Hippocampal formation (tissue), 2 donors: Measurements from ENCODE around the gene CHP2.
A peak's percentile ranks its signal among the peaks of the same experiment; 100 is the strongest.
"Not testable (repeated sequence)": the region's sequence is repeated elsewhere in the genome, so short reads cannot be mapped to it uniquely, and the experiment has no call there.

ENCODE experiments used
- DNase-seq, 2 donors: peaks; one replicate each; lab custom pipeline; 2025; lab: John Stamatoyannopoulos, UW

CHP2 gene

DNA sequence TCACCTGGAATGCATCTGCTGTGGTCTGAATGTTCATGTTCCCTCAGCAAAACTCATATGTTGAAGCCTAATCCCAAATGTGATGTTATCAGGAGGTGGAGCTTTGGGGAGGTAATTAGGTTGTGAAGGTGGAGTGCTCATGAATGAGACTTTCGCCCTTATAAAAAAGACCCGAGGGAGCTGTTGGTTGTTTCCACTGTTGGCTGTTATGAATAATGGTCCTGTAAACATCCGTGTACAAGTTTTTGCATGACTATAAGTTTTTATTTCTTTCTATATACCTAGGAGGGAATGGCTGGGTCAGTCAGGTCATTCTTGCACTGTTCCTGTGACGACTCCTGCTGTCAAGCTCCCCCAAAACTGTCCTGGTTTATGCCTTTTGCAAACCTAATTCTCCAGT, 9.6 kb upstream of the CHP2 start:
- no peak for DNase-seq

- DNase-seq: no peak
These were observed 6.2 kb upstream of the CHP2 start for GRCh38 chr16:23748630-23749029.

DNA sequence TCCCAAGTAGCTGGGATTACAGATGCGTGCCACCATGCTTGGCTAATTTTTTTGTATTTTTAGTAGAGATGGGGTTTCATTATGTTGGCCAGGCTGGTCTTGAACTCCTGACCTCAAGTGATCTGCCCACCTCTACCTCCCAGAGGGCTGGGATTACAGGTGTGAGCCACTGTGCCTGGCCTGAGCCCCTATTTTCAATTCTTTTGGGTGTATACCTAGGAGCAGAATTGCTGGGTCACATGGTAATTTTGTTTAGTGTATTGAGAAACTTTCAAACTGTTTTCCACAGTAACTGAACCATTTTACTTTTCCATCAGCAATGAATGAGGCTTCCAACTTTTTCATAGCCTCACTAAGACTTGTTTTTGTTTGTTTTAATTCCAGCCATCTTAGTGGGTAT, 3.8 kb upstream of the CHP2 start:
- not testable (repeated sequence) for DNase-seq

- no peak for DNase-seq
These were observed 775 bp upstream of the CHP2 start for GRCh38 chr16:23753908-23754593.

DNA sequence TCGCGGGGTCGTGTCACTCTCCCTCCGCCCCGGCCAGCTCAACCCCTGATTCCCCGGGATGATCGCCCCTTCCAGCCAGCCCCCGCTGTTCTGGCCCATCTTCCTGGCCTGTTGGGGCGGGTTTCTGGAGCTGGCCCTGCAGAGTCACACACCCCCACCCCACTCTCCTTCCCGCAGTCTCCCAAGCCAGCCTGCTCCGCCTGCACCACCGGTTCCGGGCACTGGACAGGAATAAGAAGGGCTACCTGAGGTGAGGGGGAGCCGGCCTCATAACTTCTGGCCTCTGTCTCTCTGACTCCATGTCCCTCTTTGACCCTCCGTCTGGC, 621 bp downstream of the CHP2 start:
- no peak for DNase-seq

- no peak for DNase-seq
These were observed 2.3 kb downstream of the CHP2 start for GRCh38 chr16:23757116-23757515.

DNA sequence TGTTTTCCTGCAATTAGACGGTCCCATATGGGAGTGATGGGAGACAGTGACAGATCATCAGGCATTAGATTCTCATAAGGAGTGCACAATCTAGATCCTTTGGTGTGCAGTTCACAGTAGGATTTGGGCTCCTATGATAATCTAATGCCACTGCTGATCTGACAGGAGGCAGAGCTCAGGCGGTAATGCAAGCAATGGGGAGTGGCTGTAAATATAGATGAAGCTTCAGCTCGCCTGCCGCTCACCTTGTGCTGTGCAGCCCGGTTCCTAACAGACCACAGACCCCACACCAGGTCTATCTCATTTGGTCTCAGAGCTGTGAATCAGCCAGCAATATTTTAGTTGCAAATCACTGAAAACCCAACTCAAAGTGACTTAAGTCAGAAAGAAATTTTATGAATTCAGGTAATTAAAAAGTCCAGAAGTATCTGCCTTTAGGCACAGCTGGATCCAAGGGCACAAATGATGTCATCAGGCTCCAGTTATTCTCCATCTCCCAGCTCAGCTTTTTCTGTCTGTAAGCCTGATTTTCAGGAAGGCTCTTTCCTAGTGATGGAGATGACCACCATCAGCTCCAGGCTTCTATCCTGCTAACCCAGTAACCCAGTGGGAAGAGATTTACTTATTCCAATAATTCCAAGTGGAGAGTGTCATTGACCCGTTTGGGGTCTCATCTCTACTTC, 3.3 kb downstream of the CHP2 start:
- no peak for DNase-seq

DNA sequence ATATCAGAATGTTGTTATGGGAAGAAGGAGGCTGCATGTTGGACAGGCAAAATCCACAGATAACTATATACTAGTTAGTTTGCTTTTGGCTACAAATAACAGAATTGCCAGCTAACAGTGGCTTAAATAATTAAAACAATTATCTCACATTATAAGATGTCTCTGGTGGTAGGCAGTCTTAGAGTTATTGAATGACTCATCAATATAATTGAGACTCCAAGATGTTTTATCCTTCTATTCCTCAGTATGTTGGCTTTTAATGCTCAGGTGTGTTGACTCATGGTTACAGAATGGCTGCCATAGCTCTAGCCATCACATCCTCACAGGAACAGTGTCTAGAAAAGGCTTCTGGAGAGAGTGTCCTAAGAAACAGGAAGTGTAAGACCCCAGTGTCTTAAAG, 11.1 kb downstream of the CHP2 start:
- DNase-seq: no peak

GRCh38 chr16:23768581-23768980, 13.8 kb downstream of the CHP2 start:
- no peak for DNase-seq

DNA sequence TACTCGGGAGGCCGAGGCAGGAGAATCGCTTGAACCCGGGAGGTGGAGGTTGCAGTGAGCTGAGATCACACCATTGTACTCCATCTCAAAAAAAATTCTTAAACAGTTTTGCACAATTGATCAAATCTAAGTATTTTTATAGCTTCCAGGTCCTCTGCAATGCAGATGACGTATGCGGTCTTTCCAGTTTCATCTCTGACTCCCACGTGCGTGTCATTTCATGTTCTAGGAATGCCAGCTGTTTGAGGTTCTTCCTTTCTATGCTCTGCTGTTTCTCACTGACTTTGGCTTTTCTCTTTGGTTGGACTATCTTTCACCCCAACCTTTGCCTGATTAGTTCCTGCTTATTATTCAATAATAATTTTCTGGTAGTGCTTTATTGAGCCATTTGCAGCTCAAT, 16.2 kb downstream of the CHP2 start:
- no peak for DNase-seq

DNA sequence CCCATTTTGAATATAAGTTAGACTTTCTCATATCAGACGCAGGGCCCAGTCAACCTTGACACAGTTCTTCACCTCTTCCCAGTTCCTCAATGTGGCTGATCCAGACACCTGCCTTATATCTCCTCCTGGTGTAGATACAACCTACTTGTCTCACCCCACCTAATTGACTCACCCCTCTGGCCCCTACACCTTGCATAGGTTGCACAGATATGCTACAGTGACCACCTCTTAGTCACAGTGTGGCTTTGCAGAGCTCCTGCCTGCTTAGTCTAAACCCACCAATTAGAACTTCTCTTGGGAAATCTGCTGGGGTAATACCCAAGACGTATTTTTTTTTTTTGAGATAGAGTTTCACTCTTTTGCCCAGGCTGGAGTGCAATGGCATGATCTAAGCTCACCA, 16.8 kb downstream of the CHP2 start:
- DNase-seq: no peak

DNA sequence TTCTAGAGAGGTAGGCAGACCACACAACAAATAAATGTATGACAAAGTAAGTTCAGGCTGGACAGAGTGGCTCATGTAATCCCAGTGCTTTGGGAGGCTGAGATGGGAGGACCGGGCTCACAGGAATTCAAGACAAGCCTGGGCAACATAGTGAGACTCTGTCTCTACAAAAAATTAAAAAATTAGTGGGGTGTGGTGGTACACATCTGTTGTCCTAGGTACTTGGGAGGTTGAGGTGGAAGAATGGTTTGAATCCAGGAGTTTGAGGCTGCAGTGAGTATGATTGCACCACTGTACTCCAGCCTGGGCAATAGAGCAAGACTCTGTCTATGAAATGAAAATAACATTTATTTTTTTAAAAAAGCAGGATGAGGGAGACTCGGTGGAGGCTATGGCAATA, 18.5 kb downstream of the CHP2 start:
- no peak for DNase-seq

DNA sequence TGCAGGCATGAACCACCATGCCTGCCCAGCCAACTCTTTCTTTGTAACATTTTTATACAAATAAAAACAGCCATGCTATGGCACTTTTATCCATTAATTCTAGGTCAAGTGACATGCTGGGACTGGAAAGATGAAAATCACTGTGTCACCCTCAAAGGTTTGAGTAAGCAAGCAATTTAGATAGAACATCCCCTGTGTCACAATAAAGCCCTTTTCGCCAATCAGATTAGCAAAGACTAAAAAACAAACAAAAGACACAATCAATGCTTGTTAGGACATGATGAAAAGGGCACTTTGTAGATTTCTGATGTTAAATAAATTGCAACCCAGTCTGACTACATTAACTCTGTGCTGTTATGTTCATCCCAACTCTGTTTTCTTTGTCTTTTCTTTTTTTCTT, 26.4 kb downstream of the CHP2 start:
- no peak for DNase-seq

DNA sequence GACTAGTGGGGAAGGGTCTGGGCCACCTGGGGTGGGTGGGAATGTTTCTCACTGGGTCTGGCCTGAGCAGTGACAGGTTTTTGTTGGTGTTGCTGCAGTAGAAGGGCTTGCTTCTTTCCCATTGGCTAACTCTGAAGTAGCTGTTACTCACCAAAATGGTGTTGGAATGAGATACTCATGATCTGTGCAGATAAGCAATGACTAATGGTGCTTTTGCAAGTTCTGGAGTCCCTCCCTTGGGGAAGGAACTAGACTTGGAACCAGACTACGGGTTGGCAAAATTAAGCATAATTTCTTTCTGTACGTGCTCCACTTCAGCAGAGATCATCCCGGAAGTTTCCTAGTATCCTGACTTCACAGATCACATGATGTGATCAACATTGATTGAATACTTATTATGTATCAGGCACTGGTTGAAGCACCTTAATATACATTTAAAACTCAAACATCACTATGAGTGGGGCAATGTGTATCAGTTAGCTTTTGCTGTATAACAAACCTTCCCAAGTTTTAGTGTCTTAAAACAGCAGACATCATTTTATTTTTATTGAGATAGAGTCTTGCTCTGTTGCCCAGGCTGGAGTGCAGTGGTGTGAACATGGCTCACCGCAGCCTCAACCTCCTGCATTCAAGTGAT, 30.1 kb downstream of the CHP2 start:
- no peak for DNase-seq

- DNase-seq: no peak
These were observed 31.0 kb downstream of the CHP2 start for GRCh38 chr16:23785842-23786241.

DNA sequence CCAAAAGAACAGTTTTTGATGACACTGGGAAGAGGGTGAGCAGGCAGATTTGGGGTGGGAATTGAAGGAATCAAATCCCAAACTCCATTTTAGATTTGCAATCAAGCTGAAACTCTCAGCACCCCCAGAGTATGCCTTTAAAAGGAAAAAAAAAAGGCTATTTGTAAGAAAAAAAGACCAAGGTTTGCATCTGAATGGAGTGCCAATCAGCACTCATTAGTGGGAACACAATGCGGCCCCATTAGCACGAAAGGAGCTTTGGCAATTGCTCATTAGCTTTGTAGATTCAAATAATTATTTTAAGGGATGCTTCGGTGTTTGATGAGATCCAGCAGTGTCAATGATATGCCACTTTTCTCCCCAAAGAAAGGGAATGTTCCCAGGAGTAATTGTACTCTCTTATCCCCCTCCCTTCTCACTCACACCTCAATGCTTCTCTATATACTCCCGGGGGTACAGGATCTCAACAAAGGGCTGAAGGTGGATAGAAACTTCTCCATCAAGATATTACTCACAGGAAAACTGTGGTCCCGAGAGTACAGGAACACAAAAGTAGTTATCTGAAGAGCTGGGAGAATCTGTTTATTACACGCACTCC, 32.2 kb downstream of the CHP2 start:
- DNase-seq: no peak

DNA sequence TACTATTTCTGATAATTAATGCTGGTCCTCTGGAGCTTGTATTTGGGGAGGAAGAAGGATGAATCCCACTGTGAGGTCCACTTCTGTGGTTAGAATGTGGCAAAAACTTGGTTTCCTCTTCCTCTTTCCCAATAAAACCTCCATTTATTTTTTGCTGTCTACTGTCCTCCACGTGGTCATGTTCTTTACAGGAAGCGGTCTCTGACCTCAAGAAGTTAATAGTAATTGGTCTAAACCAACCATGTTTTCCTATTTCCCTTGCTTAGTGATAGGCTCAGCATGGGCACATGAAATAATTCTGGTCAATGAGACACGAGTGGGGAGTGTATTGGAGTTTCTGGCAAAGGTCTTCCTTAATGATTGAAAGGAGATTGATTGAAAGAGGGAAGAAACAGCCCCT, 33.9 kb downstream of the CHP2 start:
- no peak for DNase-seq

DNA sequence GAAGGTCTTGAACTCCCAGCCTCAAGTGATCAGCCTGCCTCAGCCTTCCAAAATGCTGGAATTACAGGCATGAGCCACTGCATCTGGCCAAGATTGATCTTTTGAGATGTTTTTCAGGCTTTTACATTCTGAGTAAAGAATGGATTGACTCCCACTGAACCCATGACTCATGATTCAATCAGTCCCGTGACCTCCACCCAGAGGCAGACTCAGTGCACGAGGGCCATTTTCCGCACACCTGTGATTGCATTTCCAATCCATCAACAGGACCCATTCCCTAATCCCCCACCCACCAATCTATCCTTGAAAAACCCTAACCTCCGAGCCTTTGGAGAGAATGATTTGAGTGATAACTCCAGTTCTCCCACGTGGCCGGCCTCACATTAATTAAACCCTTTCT, 40.6 kb downstream of the CHP2 start:
- no peak for DNase-seq

DNA sequence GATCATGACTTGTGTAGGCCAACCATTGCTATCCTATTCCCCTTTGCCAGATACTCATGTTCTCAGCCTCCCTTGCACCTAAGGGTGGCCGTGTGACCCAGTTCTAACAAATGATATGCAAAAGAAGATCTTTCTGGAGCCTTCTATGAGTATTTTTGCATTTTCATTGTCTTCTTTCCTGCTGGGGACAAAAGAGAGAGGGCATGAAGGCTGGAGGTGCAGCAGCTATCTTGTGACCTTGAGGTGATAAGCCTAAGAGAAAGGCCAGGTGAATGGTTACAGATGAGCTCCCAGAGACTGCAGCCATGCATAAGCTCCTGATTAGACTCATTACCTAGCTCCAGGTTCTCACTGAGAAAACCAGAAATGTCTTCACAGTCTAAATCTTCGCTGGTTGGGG, 42.1 kb downstream of the CHP2 start:
- DNase-seq: no peak

GRCh38 chr16:23801378-23801777, 46.6 kb downstream of the CHP2 start:
- DNase-seq: peak; percentile 27 to 69

DNA sequence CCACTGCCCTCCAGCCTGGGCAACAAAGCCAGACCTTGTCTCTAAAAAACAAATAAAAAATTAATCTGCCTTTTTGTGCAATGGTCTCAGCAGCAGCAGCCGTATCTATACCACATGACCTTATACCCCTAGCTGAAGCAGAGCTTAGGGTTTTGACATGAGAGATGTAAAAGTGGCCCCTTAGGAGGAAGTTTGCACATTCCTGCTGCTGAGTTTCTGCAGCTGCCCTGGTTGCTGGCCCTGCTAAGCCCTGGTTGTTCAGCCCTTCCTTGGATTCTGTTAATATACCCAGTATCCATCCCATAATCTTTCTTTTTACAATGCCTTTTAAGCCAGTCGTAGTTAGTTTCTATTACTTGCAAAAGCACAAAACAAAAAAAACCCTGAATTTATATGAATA, 48.0 kb downstream of the CHP2 start:
- no peak for DNase-seq

DNA sequence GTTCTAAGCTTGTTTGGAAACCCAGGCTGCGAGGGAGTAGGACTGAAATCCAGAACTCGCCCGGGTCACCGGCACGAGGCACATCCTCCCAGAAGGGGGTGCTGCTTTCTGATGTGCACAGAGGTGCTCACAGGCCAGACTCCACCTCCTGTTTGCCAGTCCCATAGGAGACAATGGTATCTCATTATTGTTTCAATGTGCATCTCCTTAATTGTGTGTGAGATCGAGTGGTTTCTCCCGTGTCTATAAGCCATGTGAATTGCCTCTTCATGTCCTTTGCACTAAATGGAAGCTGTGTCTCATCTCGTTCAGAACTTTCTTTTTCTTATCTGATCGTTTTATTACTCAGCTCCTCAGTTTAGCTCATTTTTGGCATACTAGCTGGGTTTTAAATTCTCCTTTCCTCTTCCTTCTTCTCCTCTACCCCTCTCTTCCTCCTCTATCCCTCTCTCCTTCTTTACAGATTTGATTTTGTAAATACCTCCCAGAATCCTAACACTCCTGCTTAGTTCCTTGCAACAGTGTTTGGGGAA, 48.8 kb downstream of the CHP2 start:
- peak; percentile 48 to 56 for DNase-seq

GRCh38 chr16:23807028-23807427, 52.2 kb downstream of the CHP2 start:
- DNase-seq: peak in 1 of 2 donors; percentile 5
